HepG2 (cell line): ENCODE results near the gene TUBB. TPM values are rescaled to one million over a fixed set of nuclear protein-coding genes. Genes with fewer than 3 reads are reported as not detected.

Source experiments
- ARID2 ChIP-seq: sonication (generic); formaldehyde crosslinking; IDR thresholded peaks from 2 replicates; pipeline ENCODE4 v1.8.1; 2022; ENCODE audit warnings: mild to moderate bottlenecking, missing genetic modification reagents, borderline replicate concordance
- CBFB ChIP-seq: sonication (generic); formaldehyde crosslinking; IDR thresholded peaks from 2 replicates; pipeline ENCODE4 v1.4.0; 2020; ENCODE audit warnings: missing genetic modification reagents
- GATAD2A ChIP-seq: IDR thresholded peaks from 2 replicates; pipeline ENCODE4 v1.6.1; 2016
- HDAC2 ChIP-seq: sonication (generic); formaldehyde crosslinking; IDR thresholded peaks from 2 replicates; pipeline ENCODE4 v1.4.0; 2020; ENCODE audit warnings: missing genetic modification reagents
- MED1 ChIP-seq: sonication (generic); formaldehyde crosslinking; IDR thresholded peaks from 2 replicates; pipeline ENCODE4 v1.4.0; 2020; ENCODE audit warnings: missing genetic modification reagents
- RXRB ChIP-seq: IDR thresholded peaks from 2 replicates; pipeline ENCODE4 v1.6.1; 2016; ENCODE audit warnings: borderline replicate concordance, missing genetic modification reagents, missing compliant biosample characterization
- SOX13 ChIP-seq, 3 experiments: fragments of 450-650 bp in 1 of 3; sonication (generic) in 1 of 3; formaldehyde crosslinking in 1 of 3; IDR thresholded peaks in 2 of 3; conservative IDR thresholded peaks in 1 of 3; 2 replicates each; pipeline versions ENCODE4 v1.5.0 to v1.6.1; 2016 to 2020; ENCODE audit warnings: antibody characterized with exemption in 1 of 3, mild to moderate bottlenecking in 1 of 3, missing compliant biosample characterization in 1 of 3, missing genetic modification reagents in 1 of 3, moderate library complexity in 1 of 3
- polyA plus RNA-seq, 8 experiments: library from polyadenylated mRNA; depleted of rRNA in 3 of 8; stranded (reverse) in 7 of 8; unstranded in 1 of 8; fragments of >200 nt; fragmentation: Illumina TruSeq in 4 of 8; extraction: Trizol in 4 of 8; gene quantifications; 2 replicates each; pipeline versions ENCODE4 v1.2.1 to v1.2.3, GENCODE V29; 2011 to 2016; ENCODE audit warnings: low read depth in 4 of 8, missing spikeins in 1 of 8, mixed read lengths in 1 of 8; ENCODE audit not compliant: insufficient read depth in 1 of 8
- total RNA-seq, 5 experiments: library from RNA; depleted of rRNA; stranded (reverse); fragments of >200 nt; fragmentation: Illumina TruSeq; extraction: Trizol; gene quantifications; 2 replicates each; pipeline ENCODE4 v1.2.3, GENCODE V29; 2016; ENCODE audit warnings: low read depth in 1 of 5
- TF ChIP-seq, protein P1 (sequence below): sonication (generic); formaldehyde crosslinking; IDR thresholded peaks from 2 replicates; pipeline ENCODE4 v1.8.1; 2023; ENCODE audit warnings: mild to moderate bottlenecking, moderate library complexity, missing genetic modification reagents
- TF ChIP-seq, protein P2 (sequence below): sonication (generic); formaldehyde crosslinking; IDR thresholded peaks from 2 replicates; pipeline ENCODE4 v1.5.1; 2020; ENCODE audit warnings: mild to moderate bottlenecking, missing genetic modification reagents, moderate library complexity
- TF ChIP-seq, protein P3 (sequence below): sonication (generic); formaldehyde crosslinking; IDR thresholded peaks from 2 replicates; pipeline ENCODE4 v1.8.0; 2022; ENCODE audit warnings: mild to moderate bottlenecking, missing genetic modification reagents; ENCODE audit not compliant: insufficient replicate concordance
- TF ChIP-seq, protein P4 (sequence below): sonication (generic); formaldehyde crosslinking; conservative IDR thresholded peaks from 2 replicates; pipeline ENCODE4 v1.4.0; 2020; ENCODE audit warnings: missing genetic modification reagents
- TF ChIP-seq, protein P5 (sequence below): IDR thresholded peaks from 2 replicates; pipeline ENCODE4 v1.6.1; 2016; ENCODE audit warnings: low read depth
- TF ChIP-seq, protein P6 (sequence below): sonication (generic); formaldehyde crosslinking; IDR thresholded peaks from 2 replicates; pipeline ENCODE4 v1.5.1; 2020; ENCODE audit warnings: mild to moderate bottlenecking, missing genetic modification reagents

TUBB gene
- total and polyA plus RNA-seq, 2 of the 13 experiments (the other 11 are each of a cell fraction or from before 2014, with no cell fraction given): 911 to 1,163 TPM

DNA sequence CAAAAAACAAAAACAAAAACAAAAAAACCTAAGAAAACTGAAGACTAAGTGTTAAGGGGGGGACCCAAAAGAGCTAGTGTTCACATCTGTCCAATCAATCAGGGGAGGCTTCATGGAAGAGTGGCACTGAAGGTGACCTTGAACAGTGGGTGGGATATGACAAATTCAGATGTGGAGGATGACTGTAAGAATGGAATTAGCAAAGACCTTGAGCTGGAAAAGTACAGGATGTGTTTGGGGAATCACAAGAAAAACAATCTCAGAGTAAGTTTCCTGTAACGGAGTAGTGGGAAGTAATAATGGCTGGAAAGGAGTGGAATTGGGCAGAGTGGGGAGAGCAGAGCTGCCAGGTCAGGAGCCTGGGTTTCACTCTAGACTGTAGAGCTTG is 27.1 kb downstream of the TUBB start (continued):
- TF ChIP-seq CBFB (CRISPR knock-in tag): no peak
- TF ChIP-seq HDAC2 (CRISPR knock-in tag): peak; percentile 47; the same call in 1 of the 2 replicates
- peak; percentile 48; the same call in 1 of the 2 replicates for TF ChIP-seq RXRB (CRISPR knock-in tag)
- TF ChIP-seq, protein P1, sequence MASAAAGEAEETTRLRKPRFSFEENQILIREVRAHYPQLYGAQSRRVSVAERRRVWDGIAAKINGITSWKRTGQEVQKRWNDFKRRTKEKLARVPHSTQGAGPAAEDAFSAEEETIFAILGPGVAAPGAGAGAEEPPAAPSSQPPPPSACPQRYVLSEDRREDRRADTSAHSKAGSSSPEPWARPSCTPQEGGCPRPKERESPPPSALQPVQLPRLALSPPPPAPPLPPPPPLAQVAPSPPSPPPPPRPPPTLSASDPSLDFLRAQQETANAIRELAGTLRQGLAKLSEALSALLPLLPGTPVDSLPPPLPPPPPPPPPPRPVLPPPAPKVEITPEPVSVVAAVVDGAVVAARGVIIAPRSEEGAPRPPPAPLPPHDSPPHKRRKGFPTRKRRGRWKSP (CRISPR knock-in tag): no peak
- TF ChIP-seq GATAD2A: peak; percentile 77; the same call in 1 of the 2 replicates
- peak; percentile 91 for TF ChIP-seq MED1 (CRISPR knock-in tag)
- TF ChIP-seq SOX13 (IDR thresholded peaks at IDR 0.05): no peak
- TF ChIP-seq SOX13 (CRISPR knock-in tag; conservative IDR thresholded peaks at IDR 0.05 in 1 of 2, IDR thresholded peaks at IDR 0.05 in 1 of 2): peak in 1 of 2 experiments; percentile 54; a peak in 1 of 4 replicates
- TF ChIP-seq, protein P2, sequence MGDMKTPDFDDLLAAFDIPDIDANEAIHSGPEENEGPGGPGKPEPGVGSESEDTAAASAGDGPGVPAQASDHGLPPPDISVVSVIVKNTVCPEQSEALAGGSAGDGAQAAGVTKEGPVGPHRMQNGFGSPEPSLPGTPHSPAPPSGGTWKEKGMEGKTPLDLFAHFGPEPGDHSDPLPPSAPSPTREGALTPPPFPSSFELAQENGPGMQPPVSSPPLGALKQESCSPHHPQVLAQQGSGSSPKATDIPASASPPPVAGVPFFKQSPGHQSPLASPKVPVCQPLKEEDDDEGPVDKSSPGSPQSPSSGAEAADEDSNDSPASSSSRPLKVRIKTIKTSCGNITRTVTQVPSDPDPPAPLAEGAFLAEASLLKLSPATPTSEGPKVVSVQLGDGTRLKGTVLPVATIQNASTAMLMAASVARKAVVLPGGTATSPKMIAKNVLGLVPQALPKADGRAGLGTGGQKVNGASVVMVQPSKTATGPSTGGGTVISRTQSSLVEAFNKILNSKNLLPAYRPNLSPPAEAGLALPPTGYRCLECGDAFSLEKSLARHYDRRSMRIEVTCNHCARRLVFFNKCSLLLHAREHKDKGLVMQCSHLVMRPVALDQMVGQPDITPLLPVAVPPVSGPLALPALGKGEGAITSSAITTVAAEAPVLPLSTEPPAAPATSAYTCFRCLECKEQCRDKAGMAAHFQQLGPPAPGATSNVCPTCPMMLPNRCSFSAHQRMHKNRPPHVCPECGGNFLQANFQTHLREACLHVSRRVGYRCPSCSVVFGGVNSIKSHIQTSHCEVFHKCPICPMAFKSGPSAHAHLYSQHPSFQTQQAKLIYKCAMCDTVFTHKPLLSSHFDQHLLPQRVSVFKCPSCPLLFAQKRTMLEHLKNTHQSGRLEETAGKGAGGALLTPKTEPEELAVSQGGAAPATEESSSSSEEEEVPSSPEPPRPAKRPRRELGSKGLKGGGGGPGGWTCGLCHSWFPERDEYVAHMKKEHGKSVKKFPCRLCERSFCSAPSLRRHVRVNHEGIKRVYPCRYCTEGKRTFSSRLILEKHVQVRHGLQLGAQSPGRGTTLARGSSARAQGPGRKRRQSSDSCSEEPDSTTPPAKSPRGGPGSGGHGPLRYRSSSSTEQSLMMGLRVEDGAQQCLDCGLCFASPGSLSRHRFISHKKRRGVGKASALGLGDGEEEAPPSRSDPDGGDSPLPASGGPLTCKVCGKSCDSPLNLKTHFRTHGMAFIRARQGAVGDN (CRISPR knock-in tag): no peak
- TF ChIP-seq, protein P3, sequence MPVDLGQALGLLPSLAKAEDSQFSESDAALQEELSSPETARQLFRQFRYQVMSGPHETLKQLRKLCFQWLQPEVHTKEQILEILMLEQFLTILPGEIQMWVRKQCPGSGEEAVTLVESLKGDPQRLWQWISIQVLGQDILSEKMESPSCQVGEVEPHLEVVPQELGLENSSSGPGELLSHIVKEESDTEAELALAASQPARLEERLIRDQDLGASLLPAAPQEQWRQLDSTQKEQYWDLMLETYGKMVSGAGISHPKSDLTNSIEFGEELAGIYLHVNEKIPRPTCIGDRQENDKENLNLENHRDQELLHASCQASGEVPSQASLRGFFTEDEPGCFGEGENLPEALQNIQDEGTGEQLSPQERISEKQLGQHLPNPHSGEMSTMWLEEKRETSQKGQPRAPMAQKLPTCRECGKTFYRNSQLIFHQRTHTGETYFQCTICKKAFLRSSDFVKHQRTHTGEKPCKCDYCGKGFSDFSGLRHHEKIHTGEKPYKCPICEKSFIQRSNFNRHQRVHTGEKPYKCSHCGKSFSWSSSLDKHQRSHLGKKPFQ (CRISPR knock-in tag): peak; percentile 26
- TF ChIP-seq, protein P4, sequence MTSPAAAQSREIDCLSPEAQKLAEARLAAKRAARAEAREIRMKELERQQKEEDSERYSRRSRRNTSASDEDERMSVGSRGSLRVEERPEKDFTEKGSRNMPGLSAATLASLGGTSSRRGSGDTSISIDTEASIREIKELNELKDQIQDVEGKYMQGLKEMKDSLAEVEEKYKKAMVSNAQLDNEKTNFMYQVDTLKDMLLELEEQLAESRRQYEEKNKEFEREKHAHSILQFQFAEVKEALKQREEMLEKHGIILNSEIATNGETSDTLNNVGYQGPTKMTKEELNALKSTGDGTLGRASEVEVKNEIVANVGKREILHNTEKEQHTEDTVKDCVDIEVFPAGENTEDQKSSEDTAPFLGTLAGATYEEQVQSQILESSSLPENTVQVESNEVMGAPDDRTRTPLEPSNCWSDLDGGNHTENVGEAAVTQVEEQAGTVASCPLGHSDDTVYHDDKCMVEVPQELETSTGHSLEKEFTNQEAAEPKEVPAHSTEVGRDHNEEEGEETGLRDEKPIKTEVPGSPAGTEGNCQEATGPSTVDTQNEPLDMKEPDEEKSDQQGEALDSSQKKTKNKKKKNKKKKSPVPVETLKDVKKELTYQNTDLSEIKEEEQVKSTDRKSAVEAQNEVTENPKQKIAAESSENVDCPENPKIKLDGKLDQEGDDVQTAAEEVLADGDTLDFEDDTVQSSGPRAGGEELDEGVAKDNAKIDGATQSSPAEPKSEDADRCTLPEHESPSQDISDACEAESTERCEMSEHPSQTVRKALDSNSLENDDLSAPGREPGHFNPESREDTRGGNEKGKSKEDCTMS (CRISPR knock-in tag): no peak
- TF ChIP-seq ARID2 (CRISPR knock-in tag): no peak
- TF ChIP-seq, protein P5, sequence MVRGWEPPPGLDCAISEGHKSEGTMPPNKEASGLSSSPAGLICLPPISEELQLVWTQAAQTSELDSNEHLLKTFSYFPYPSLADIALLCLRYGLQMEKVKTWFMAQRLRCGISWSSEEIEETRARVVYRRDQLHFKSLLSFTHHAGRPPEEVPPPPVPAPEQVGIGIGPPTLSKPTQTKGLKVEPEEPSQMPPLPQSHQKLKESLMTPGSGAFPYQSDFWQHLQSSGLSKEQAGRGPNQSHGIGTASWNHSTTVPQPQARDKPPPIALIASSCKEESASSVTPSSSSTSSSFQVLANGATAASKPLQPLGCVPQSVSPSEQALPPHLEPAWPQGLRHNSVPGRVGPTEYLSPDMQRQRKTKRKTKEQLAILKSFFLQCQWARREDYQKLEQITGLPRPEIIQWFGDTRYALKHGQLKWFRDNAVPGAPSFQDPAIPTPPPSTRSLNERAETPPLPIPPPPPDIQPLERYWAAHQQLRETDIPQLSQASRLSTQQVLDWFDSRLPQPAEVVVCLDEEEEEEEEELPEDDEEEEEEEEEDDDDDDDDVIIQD: peak; percentile 23; the same call in 1 of the 2 replicates
- TF ChIP-seq, protein P6, sequence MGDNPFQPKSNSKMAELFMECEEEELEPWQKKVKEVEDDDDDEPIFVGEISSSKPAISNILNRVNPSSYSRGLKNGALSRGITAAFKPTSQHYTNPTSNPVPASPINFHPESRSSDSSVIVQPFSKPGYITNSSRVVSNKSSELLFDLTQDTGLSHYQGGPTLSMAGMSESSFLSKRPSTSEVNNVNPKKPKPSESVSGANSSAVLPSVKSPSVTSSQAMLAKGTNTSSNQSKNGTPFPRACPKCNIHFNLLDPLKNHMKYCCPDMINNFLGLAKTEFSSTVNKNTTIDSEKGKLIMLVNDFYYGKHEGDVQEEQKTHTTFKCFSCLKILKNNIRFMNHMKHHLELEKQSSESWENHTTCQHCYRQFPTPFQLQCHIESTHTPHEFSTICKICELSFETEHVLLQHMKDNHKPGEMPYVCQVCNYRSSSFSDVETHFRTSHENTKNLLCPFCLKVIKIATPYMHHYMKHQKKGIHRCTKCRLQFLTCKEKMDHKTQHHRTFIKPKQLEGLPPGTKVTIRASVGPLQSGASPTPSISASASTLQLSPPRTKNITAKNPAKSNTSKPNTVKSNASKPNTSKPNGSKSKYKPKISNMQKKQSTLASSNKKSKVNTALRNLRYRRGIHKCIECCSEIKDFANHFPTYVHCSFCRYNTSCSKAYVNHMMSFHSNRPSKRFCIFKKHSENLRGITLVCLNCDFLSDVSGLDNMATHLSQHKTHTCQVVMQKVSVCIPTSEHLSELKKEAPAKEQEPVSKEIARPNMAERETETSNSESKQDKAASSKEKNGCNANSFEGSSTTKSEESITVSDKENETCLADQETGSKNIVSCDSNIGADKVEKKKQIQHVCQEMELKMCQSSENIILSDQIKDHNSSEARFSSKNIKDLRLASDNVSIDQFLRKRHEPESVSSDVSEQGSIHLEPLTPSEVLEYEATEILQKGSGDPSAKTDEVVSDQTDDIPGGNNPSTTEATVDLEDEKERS (CRISPR knock-in tag): 0 out of 2 replicates have a peak, but pooled peaks have one; percentile 43
